Cardiac fibroblast (primary cell): Measurements from ENCODE around the gene GON4L.

ENCODE experiments used
- DNase-seq, 2 donors: peaks; one replicate each; pipeline versions ENCODE4 v3.0.0 to v3.0.0-alpha.2; 2010; ENCODE audit warnings: low read depth in 2 of 2
- H3K4me3 ChIP-seq, 2 donors: replicated peaks in 1 of 2; 1 replicate in 1 of 2; 2 replicates in 1 of 2; pipeline ENCODE4 v1.5.1; 2011; ENCODE audit warnings: low read depth in 2 of 2, low read length in 2 of 2, mild to moderate bottlenecking in 2 of 2, moderate library complexity in 1 of 2
- TF ChIP-seq, protein P1 (sequence below): IDR thresholded peaks from one replicate; pipeline ENCODE4 v1.5.1; 2011; ENCODE audit warnings: low read depth, mild to moderate bottlenecking, low read length, inconsistent platforms

Gene GON4L

GRCh38 chr1:155873860-155874259 is 16.8 kb upstream of the GON4L start:
- peak in 1 of 2 donors; percentile 62 for DNase-seq
- no peak overlapping the region for H3K4me3 ChIP-seq
- TF ChIP-seq, protein P1, sequence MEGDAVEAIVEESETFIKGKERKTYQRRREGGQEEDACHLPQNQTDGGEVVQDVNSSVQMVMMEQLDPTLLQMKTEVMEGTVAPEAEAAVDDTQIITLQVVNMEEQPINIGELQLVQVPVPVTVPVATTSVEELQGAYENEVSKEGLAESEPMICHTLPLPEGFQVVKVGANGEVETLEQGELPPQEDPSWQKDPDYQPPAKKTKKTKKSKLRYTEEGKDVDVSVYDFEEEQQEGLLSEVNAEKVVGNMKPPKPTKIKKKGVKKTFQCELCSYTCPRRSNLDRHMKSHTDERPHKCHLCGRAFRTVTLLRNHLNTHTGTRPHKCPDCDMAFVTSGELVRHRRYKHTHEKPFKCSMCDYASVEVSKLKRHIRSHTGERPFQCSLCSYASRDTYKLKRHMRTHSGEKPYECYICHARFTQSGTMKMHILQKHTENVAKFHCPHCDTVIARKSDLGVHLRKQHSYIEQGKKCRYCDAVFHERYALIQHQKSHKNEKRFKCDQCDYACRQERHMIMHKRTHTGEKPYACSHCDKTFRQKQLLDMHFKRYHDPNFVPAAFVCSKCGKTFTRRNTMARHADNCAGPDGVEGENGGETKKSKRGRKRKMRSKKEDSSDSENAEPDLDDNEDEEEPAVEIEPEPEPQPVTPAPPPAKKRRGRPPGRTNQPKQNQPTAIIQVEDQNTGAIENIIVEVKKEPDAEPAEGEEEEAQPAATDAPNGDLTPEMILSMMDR: no peak

DNA sequence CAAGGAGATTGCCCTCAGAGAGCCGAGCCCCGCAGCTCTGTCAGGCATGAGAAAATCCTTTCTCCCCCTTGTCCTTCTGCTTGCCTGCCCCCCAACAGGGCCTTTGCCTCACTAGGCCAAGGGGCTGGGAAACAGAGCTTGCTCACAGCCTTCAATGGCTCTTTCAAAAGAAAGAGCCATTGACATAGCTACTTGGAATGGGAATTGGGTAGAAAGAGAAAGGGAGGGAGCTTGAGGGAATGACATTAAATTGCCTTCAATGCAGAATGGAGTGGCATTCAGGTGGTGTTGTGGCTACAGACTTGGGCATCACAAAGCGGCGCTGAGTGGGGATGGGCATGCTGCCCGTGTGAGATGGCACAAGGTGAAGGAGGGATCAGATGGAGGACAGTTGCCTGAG is 15.5 kb upstream of the GON4L start:
- DNase-seq: no peak
- TF ChIP-seq, protein P1: no peak
- no peak overlapping the region for H3K4me3 ChIP-seq

DNA sequence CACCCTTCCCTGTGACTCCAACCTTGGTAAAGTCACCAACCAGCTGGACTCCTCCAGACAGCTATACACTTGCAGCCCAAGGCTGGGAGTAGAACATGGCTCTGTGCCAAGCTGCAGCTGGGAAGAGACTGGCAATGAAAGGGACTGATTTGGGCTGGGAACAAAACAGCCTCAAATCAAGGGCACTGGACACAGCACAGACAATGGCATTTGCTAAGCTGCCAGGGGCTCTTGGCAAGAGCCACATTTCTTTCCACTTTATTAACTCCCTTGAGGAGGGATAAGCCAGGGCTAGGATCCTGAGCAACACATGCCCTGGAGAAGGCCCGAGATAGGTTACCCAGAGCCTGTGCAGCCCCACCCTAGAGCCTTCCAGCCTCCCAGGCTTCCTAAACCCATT is 14.4 kb upstream of the GON4L start:
- DNase-seq: peak; percentile 15 to 58
- H3K4me3 ChIP-seq: no peak overlapping the region
- TF ChIP-seq, protein P1: no peak

DNA sequence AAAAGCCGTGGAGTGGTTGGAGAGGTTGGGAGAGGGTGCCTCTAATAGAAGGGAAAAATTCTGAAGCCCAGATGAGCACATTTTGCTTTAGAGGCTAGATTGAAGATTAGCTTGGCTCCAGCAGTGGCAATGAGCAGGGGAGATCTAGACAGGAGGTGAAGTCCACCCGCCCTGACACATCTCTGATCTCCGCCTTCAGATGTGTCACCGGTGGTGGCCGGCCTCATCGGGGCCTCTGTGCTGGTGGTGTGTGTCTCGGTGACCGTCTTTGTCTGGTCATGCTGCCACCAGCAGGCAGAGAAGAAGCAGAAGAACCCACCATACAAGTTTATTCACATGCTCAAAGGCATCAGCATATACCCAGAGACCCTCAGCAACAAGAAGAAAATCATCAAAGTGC is 10.8 kb upstream of the GON4L start:
- DNase-seq: no peak
- TF ChIP-seq, protein P1: no peak
- H3K4me3 ChIP-seq: no peak overlapping the region

DNA sequence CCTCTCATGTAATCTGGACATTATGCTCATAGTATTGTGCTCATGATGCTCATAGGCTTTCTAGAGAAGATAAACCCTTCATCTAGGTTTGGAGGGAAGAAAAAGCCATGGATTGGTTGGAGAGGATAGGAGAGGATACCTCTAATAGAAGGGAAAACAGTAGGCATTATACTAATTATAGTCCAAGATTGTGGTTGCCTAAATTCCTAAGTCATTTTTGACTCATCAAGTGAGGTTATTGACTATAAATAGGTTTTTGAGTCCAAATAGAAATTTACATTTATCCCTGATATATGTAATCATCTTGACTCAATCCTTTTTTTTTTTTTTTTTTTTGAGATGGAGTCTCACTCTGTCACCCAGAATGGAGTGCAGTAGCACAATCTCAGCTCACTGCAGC is 7.4 kb upstream of the GON4L start:
- TF ChIP-seq, protein P1: no peak
- no peak overlapping the region for H3K4me3 ChIP-seq
- peak in 1 of 2 donors; percentile 22 for DNase-seq

DNA sequence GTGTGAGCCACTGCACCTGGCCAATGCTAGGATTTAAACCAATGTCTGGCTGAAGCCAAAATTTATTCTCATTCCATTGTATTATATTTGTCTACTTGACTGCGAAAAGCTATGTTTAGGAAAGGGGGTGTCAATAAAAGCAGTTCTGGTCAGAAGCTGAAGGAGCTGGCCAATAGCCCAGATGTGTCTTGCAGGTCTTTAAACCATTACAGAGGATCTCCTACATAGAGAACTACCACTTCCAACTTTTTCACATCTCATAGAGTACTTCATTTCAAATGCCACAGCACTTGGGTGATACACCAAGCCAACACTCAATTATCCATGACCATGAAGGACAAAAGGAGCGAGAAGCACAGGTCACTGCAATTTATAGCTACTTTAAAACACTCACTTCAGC is 4.9 kb upstream of the GON4L start:
- TF ChIP-seq, protein P1: no peak
- no peak for DNase-seq
- no peak overlapping the region for H3K4me3 ChIP-seq

DNA sequence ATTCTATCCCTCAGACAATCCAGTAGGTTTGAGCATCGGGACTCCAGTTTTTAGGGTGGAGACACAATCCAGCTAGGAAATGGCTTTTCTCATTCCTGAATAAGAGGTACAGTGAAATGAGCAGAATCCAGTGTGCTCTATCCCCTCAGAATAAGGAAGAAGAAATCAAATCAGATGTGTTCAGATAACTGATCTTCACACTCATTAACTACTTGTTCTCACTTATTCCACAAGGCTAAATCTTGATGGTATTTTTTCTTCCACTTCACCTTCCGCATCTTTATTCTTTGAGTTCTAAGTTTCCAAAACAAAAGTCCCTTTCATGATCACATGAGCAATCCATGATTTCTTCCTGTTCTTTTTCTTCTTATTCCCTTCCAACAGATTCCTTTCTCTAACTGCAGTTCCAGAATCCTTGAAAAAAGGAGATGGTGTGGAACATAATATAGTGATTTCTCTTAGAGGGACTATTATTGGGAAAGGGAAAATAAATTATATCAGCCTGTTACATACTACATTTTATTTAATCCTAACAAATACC is 4.0 kb upstream of the GON4L start:
- H3K4me3 ChIP-seq: peak overlapping the region in 1 of 2 donors; percentile 48
- DNase-seq: no peak
- TF ChIP-seq, protein P1: no peak
